ENCODE results near the gene FERMT3. TPM values are rescaled to one million over a fixed set of nuclear protein-coding genes. Genes with fewer than 3 reads are reported as not detected.
A peak's percentile ranks its signal among the peaks of the same experiment; 100 is the strongest.

Gene FERMT3
- total RNA-seq, 1 donor, result 7.0 TPM

- H3K4me3 ChIP-seq (ENCODE audit: low read depth, low read length), result peak within 1 kb of the TSS; percentile 76
- DNase-seq (ENCODE audit: low read depth), result peak; percentile 77
- TF ChIP-seq CTCF (IDR thresholded peaks at IDR 0.05; ENCODE audit: insufficient read depth, low read length), result no peak
These were observed 23.9 kb downstream of the FERMT3 start, which contains the start of gene DNAJC4 for GRCh38 chr11:64230171-64230984. Gene DNAJC4 (plus strand): TSS chr11:64230548. CDS start chr11:64230855, 307 bp downstream.

- no peak for DNase-seq (ENCODE audit: low read depth)
- TF ChIP-seq CTCF (IDR thresholded peaks at IDR 0.05; ENCODE audit: insufficient read depth, low read length), result no peak
- H3K4me3 ChIP-seq (ENCODE audit: low read depth, low read length), result peak overlapping the region; percentile 76
These were observed 24.5 kb downstream of the FERMT3 start for GRCh38 chr11:64230985-64231365.

- TF ChIP-seq CTCF (IDR thresholded peaks at IDR 0.05; ENCODE audit: insufficient read depth, low read length), result no peak
- DNase-seq (ENCODE audit: low read depth), result no peak
- no peak overlapping the region for H3K4me3 ChIP-seq (ENCODE audit: low read depth, low read length)
These were observed 25.0 kb downstream of the FERMT3 start for GRCh38 chr11:64231546-64231945.

GRCh38 chr11:64232182-64232966 lies 25.9 kb downstream of the FERMT3 start:
- TF ChIP-seq CTCF (IDR thresholded peaks at IDR 0.05; ENCODE audit: insufficient read depth, low read length), result no peak
- DNase-seq (ENCODE audit: low read depth), result no peak
- no peak overlapping the region for H3K4me3 ChIP-seq (ENCODE audit: low read depth, low read length)

- H3K4me3 ChIP-seq (ENCODE audit: low read depth, low read length), result no peak overlapping the region
- no peak for TF ChIP-seq CTCF (IDR thresholded peaks at IDR 0.05; ENCODE audit: insufficient read depth, low read length)
- DNase-seq (ENCODE audit: low read depth), result no peak
These were observed 26.4 kb downstream of the FERMT3 start for GRCh38 chr11:64232967-64233315.

GRCh38 chr11:64233913-64234586 lies 27.5 kb downstream of the FERMT3 start, which contains the start of gene VEGFB:
Gene VEGFB (plus strand): TSS chr11:64234584. CDS start chr11:64234834, 250 bp downstream.
- no peak for TF ChIP-seq CTCF (IDR thresholded peaks at IDR 0.05; ENCODE audit: insufficient read depth, low read length)
- peak; percentile 27 for DNase-seq (ENCODE audit: low read depth)
- H3K4me3 ChIP-seq (ENCODE audit: low read depth, low read length), result peak within 1 kb of the TSS; percentile 80
